ENCODE results near the gene ADAMTS2.

The ADAMTS2 gene

DNA sequence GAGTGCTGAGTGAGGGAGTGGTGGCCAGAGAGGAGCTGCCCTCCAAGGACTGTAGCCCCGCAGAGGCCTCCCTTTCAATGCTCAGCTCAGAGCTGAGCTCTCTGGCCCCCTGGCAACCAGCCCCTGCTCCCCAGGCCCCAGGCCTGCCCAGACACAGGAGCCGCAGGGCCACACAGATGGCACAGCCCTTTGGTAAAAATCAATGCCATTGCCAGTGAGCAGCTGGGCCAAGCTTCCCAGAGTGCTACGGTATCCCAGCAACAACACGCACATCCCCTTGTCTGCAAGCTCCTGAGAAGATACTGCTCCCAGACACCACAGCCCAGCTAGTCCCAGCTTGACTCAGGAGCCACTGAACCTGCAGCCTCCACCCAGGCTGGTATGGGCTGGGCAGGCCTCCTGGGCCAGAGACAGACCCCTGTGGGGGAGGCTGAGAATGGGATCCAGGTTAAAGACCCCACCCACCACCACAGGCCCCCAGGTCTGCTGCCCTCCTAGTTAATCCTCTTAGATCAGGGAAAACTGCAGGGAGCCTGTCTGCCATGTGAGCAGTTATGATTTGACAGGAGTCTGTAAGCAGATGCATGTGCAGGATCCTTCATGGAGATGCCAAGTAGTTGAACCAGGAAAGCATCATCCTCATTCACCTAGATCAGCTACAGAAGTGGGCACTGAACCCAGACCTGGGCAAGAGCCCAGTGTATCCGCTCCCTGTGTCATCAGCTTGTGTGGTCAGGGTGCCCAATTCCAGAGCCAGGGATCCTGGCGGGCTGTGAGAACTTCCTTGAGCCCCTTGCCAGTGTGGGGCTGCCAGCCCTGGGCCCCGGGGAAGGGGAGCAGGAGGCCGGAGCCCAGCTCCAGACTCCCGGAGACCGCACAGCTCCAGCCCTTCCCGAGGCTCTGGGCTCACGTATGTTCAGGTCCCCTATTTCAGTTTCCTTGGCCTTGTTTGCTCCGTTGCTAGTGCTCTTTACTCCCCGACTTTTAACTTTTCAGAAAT is 26.7 kb upstream of the ADAMTS2 start:
- no peak for DNase-seq (ENCODE audit: low spot score)

DNA sequence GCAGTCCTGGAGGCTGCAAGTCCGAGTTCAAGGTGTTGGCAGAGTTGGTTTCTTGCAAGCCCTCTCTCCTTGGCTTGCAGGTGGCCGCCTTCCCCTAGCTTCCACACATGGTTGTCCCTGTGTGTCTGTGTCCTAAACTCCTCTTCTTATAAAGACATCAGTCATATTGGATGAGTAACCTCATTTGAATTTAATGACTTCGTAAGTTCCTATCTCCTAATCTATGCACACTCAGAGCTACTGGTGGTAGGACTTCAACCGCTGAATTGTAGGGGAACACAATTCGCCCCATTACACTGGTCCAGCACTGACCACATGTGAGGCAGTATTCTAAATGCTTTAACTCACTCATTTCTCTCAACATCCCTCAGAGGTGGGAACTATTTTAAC is 25.9 kb upstream of the ADAMTS2 start:
- DNase-seq (ENCODE audit: low spot score), result no peak

DNA sequence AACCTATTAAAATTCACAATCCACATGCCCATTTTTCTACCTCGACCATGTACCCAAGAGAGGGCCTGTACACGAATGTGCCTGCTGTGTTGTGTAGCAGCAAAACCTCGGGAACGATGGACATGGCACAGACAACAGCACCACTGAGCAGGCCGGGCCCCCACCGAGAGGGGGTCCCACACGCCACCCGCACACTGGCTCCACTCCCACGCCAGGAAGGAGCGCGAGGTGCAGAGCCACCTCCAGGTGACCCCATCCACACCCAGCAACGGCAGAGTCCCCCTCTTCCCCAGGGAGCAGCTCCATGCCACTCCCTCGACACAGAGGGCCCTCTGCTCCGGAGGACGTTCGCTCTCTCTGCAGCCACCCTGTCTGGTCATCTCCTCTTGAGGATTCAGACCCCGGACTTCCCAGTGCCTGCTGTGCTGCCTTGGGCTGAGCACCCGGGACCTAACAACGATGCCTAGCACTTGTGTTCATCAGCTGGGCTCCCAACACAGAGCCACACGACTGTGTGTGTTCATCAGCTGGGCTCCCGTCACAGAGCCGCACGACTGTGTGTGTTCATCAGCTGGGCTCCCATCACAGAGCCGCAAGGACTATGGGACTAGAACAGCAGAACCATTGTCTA is 25.3 kb upstream of the ADAMTS2 start:
- no peak for DNase-seq (ENCODE audit: low spot score)

DNA sequence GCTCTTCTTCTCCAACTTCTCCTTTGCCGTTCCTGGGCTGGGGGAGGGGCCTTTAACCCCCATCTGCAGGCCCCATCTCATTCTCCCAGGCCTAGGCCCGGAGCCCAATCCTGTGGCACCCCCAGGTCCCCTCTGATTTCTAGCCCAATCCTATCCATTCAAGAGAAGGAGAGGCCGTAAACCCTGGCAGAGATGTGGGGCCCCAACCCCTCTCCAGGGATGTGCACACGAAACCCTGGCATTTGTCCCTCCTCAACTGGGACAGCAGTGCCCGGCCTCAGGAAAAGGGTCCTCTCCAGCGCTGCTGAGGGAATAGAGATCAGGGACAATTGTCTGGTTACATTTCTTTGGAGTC is 24.2 kb upstream of the ADAMTS2 start:
- no peak for DNase-seq (ENCODE audit: low spot score)

DNA sequence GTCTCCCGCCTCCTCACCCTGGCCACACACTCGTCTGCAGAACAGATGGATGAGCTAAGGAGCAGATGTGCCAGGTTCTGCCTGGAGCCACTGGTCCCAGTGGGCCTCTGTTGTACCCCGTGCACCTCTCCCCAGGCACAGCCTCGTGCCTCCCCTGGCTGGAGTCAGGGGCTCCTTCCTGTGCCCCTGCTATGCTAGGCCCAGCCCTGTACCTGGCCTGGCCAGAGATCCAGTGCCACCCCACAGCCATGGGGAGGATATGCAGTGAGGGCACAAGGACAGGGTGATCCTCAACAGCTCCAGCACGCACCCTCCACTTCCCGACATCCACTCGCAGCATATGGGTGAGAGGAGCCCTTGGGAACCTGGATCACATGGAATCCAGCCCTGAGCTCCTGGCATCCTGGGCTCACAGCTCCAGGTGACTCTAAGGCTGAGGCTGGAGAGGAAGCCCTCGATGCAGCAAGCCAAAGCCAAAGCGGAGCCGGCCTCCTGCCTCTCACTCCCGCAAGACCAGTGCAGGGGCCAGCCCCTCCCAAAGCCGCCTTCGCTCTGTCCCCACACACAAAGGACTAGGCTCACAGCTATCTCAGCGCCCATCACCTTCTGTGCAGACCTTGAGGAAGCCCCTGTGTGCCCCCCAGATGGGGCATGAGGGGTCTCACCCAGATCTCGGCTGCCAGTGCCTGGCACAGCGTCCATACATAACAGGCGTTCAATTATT is 23.7 kb upstream of the ADAMTS2 start:
- DNase-seq (ENCODE audit: low spot score), result no peak

DNA sequence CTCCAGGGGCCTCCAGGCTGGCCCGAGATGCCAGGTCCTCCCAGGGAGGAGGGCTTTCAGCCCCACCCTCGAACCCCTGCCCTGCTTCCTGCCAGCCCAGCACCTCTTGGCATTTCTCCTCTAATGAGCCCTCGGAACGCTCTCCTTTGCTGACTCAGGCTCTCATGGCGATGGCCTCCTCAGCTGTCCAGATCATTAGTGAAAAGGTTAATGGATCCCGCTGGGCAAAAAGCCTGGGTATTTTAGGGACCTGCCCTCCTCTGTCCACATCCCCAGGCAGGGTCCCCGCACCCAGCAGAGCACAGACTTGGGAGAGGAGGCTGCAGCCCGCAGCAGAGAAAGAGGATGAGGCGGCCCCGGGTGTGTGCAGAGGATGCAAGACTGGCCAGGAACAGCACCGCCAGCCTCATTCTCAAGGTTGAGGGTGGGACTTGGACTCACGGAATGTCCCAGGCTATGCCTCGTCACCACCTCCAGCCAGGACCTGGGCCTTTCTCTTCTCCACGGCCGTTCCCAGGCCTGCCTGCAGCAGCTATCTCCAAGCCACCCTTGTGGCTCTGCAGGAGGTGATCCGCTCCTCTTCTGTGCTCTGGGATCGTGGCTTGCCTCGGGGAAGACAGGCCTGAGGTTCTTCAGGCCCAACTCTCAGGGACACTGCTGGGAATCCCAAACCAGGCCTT is 23.0 kb upstream of the ADAMTS2 start:
- no peak for DNase-seq (ENCODE audit: low spot score)

DNA sequence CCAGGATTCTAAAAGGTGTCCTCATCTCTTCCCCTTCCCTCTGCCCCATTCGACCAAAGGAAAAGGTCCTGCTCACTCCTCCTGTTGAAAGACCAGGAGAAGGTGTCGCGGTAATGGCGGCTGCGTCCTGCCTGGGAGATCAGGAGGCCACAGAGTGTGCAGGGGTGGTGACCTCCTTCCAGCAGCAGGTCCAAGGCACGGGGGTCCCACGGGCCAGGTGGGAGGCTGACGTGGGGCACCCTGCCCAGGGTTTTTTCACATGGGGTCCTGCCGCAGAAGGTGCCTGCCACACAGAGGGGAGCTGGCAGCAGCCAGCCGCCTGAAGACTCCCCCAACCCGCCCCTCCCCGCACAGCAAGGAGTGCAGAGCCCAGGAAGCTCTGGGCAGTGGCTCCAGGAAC is 22.2 kb upstream of the ADAMTS2 start:
- DNase-seq (ENCODE audit: low spot score), result no peak

DNA sequence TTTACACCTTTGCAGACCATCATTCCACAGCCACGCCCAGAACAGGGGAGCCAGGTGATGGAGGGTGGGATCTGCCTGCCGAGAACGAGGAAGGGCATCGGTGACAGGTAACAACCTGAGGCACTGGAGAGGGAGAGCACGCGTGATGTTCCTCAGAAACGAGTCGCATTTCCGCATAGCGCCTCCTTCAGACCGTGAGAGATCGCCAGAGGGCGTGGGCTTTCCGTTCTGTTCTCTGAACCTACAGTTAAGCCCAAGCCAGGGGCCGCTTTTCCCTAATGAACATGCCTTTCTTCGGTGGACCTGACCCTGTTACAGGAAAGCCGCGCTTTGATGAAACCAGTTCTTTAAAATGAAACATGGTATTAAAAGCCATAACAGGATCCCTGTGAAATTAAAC is 17.1 kb upstream of the ADAMTS2 start:
- DNase-seq (ENCODE audit: low spot score), result no peak

DNA sequence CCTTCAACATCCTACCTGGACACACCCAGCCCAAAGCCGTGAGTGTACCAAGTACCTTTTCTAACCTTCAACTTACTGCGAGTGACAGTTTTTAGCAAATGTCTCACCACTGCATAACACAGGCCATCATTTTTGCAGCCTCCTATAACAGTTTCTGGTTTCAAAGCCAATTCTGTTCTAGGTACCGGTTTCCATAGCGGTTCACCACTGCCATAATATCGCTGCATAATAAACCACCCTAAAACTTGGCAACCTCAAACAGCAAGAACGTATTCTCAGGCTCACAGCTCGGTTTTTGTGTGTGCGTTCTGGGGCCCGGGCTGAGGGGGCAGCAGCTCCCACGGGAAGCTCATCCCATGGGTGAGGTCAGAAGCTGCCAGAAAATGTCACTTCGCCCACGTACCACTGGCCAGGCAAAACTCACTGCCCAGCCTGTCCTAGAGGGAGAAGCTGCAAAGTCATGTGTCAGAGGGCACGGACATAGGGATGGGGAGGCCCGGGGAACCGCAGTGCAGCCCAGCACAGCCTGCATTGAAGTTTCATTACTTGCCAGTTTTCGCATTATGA is 15.9 kb upstream of the ADAMTS2 start:
- no peak for DNase-seq (ENCODE audit: low spot score)

DNA sequence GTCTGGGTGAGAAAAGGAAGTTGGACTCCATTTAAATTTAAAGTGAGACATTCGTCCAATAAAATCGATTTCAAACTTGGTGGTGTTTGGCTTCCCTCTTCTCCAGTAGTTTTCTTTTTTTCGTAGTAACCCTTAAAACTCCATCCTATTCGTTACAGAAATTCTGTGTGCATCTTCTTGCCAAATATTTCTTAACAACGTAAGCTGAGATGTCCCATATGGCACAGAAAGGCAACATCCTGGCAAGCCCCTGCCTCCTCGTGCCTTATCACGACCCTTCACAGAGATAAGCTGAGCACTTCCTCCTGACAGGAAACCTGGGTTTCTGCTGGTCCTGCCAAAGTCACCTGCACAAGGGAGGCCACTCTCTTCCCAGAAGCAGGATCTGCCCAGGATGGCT is 11.8 kb upstream of the ADAMTS2 start:
- no peak for DNase-seq (ENCODE audit: low spot score)

DNA sequence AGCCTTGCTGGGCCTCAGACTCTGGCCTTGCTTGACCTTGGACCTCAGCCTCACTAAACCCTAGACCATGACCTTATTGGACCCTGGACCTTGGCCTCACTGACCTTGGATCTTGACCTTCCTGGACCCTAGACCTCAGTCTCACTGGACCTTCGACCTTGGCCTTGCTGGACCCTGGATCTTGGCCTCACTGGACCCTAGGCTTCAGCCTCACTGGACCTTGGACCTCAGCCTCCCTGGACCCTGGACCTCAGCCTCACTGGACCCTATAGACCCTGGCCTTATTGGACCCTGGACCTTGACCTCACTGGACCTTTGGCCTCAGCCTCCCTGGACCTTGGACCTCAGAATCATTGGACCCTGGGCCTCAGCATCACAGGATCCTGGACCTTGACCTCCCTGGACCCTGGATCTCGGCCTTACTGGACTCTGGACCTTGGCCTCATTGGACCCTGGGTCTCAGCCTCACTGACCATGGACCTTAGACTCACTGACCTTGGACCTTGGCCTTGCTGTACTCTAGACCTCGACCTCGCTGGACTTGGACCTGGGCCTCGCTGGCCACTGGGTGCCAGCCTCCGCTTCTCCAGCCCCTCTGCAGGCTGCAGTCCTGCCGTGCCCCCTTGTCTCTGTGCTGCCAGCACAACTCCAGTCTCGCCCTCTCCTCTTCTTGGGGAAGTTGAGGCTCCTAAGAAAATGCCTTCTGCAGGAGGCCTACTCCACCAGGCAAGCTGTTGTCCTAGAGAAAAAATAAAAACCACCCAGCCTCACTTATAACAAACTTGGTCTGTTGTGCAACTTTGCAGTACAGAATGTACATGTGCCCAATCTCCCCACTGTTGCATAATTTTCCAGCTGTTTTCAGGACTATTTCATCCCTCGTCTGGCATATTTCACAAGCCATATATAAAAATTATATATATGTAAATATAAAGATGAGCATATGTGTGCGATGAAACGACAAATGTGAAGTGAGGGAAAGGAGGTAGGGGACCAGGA is 11.0 kb upstream of the ADAMTS2 start:
- peak; percentile 68 for DNase-seq (ENCODE audit: low spot score)

DNA sequence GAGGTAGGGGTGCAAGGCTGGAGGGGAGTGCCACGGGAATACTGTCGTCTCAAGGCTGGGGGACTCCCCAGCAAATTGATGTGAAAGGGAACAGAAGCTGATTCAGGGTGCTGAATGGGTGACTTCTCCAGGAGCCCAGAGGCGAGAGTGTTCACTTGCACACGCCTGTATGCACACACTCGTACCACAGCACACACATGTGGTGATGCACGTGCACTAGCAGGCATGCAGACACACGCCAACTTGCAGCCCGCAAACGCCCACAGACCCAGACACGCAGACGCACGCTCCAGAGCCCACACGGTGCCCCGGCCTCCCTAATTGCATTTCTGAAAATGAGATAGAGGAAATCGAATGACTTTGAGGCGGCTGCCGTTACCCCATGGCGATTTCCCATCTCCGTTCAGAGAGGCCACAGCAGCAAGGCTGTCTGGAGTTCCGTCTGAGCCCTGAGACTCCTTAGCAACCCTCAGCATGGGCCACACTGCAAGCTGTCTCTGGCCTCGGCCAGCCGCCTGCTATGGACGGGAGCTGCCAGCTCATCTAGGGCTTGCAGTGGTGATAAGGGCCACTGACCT is 9.1 kb upstream of the ADAMTS2 start:
- DNase-seq (ENCODE audit: low spot score), result no peak

DNA sequence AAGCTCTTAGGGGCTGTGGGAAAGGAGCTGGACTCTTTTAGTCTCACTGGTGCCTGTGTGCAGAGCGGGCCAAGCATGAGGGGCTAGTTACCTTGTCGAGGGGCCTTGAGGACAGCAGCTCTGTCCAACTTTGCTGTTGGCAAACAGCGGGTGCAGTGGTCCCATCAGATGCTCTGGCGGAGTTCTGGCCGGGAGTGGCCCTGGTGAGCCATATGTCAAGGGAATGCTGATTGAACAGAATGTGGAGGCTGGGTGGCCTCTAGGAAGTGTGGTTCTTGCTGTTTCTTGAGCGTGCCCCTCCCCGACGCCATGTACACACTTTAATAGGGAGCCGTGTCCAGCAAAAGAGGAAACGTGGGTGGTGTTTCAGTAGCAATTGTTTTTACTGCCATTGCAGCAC is 3.6 kb upstream of the ADAMTS2 start:
- no peak for DNase-seq (ENCODE audit: low spot score)

DNA sequence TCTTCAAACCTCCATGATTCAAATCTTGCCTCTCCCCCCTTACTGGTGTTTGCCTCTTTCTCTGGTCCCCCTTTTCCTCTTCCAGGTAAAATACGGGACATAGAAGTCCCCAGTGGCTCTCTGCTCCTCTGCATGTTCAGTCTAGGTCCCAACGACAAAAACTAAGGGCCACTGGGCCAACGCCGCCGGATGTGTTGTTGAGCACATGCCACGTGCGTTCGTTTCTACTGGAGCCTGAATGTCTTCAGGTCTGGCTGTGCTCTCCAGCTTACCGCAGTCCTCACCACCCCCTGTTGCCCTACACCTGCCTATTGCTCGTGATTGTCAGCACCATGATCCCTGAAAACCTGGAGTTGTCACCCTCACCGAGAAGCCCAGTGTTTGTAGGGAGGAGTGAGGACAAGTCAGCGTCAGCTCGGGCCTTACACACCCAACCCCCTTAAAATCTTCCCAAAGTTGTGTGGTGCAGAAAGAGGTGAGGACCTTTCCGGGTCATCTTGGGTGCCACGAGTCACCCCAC is 2.8 kb upstream of the ADAMTS2 start:
- no peak for DNase-seq (ENCODE audit: low spot score)

DNA sequence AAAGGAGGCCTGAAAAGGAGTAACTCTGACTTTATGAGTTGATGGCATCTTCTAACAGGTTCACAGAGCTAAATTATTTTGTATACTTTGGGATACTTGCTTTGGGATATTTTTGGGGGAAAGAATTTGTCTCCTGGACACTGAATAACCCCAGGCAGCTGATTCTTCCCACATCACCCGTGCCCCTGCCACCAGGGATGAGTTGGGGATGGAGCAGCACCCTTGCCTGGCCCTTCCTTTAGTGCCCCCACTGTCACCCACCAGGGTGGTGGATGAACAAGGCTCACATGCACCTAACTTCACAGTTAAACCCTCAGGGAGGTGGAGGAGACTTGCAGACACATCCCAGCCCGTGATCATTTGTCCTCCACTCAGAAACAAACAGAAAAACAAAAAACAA is 2.3 kb upstream of the ADAMTS2 start:
- no peak for DNase-seq (ENCODE audit: low spot score)

DNA sequence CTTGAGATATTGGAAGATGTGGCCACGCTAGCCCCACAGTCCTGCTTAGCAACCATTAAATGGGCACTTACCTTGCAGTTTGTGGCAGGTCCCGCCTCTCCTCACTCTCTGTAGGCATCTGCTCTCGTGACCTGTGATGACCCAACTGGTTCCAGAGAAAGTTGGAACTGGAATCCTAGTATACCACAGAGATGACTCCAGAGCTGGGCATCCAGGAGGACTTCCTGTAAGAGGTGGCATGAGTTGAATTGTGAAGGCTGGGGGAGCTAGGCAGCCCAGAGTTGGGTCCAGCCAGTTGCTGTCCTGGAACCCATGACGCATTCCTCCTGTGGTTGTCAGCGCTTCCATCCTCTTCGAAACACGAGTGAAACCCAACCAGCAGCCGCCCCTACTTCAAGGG is 1.6 kb upstream of the ADAMTS2 start:
- DNase-seq (ENCODE audit: low spot score), result no peak

DNA sequence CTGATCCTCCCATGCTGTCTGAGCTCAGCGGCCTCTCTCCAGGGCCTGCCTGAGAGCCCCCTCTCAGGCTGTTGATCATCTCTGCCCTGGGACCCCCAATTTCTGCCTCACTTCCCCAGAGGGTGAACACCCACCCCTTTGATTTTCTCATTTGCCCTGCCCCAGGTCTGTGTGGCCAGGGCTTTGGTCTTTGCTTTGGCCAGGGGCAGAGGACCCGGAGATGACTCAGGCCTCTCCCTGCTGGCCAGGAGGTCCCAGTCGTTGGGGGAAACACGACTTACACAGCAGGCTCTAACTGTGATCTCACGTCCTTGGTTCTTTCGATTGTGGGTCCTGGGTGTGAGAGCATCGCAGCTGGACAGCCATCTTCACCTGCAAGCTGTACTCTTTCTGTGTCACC is 1.1 kb upstream of the ADAMTS2 start:
- DNase-seq (ENCODE audit: low spot score), result no peak

DNA sequence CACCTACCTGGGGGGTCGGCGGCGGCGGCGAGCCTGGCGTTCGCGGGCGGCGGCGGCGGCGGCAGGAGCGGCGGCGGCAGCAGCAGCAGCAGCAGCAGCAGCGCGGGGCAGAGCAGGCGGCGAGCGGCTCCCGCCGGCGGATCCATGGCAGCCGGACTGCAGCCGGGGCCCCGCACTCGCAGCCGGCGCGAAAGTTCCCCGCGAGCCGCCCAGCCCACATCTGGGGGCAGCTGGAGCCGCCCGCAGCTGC is 153 bp downstream of the ADAMTS2 start:
- no peak for DNase-seq (ENCODE audit: low spot score)

DNA sequence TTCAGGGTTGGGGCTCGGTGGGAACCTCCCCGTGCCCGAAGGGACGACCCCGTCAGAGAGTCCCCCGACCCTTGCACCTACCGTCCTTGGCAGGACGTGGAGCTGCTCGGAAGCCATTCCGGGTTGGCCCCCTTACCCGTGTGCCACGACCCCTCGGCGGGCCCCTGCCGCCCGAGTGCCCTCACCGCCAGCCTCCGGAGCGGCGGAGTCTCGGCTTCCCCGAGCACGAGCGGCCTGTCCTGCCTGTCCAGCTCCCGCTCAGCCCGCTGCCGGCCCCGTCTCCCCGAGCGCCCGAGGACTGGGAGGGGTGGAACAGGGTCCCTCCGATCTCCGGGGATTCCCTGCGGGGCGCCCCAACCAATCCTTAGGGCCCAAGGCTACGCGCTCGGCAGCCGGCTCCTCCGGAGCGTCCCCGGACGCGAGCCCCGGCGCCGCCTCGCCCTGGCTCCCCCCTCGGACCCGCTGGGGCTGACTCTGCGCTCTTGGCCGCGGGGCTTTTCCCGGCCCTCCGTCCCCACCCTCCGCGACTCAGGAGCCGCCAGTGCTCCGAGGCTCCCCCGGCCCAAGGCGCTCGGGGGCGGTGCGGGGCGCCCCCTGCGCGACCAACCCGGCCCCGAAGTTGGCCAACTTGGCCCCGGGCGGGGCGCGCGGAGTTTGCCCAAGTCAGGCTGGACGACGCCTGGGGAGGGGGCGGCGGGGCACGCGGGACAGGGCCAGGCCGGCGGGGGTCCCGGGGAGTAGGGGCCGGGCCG is 654 bp downstream of the ADAMTS2 start:
- DNase-seq (ENCODE audit: low spot score), result peak; percentile 78
